ENCODE results near the gene ZBTB39. TPM values are rescaled to one million over a fixed set of nuclear protein-coding genes. Genes with fewer than 3 reads are reported as not detected.

ZBTB39 gene
- total and polyA plus RNA-seq, 2 of the 8 experiments (the other 6 are each of a cell fraction or from before 2014, with no cell fraction given): 19.3 to 25.0 TPM

DNA sequence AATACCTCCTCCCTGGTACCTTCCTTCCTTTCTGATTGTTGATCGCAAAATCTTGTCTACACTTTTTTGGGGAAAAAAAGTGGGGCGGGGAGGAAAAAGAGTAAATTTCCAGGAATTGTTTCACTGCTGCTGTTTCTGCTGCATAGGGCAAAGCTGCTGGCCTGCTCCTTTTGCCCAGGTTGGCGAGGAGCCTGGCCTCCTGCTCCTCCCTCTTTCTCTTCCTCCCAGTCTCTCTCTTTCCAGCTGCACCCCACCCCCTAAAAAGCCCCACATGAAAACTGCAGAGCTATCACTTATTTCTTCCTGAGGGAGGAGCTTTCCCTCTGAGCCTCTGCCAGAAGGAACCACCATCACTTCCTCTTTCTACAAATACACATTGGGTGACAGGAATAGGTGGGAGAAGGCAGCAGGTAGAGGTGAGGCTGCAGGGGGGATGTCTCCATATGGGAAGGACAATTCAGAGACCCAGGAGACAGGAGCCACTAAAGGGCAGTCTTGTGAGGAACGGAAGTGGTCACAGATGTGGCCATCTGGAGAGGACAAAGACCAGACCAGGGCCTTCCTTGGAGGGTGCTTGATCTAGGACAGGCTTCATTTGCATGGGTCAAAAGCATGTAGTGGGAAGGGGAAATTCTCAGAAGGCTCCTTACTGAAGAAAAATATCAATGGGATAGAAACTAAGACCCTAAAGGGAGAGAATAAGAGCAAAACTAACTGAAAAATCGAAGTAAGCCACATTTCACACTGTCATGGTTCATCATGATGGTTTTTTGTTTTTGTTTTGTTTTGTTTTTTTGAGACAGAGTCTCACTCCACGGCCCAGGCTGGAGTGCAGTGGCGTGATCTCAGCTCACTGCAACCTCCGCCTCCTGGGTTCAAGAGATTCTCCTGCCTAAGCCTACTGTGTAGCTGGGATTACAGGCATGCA lies 14.8 kb downstream of the ZBTB39 start (continued):
- TF ChIP-seq SP2 (IDR thresholded peaks at IDR 0.05; ENCODE audit: low read length): no peak
- TF ChIP-seq PHF8 (conservative IDR thresholded peaks at IDR 0.05; ENCODE audit: low read depth, low read length): no peak
- TF ChIP-seq POLR2A (IDR thresholded peaks at IDR 0.05; ENCODE audit: control extremely low read depth in 1 of 2, low read depth in 2 of 2, low read length in 2 of 2): no peak
- no peak for TF ChIP-seq BACH1 (IDR thresholded peaks at IDR 0.05; ENCODE audit: low read length)
- TF ChIP-seq SIRT6 (IDR thresholded peaks at IDR 0.05; ENCODE audit: low read length): no peak
- TF ChIP-seq SIX5 (IDR thresholded peaks at IDR 0.05; ENCODE audit: low read depth, low read length): no peak
- no peak for TF ChIP-seq SAP30 (IDR thresholded peaks at IDR 0.05; ENCODE audit: insufficient read depth, insufficient replicate concordance, low read length)
- TF ChIP-seq NRF1 (IDR thresholded peaks at IDR 0.05; ENCODE audit: low read depth, low read length): no peak
- no peak for TF ChIP-seq NANOG (IDR thresholded peaks at IDR 0.05; ENCODE audit: insufficient read depth, low read depth, low read length, poor library complexity, severe bottlenecking)

Measured in H1 (cell line).